Measurements from ENCODE around the gene TOMT.

- TF ChIP-seq CTCF (conservative IDR thresholded peaks at IDR 0.05) (no peak), ZFX (IDR thresholded peaks at IDR 0.05) (no peak)
Measured at GRCh38 chr11:72119198-72119597, 13.5 kb downstream of the TOMT start.
